C1 segment of cervical spinal cord (tissue), 14 donors: ENCODE results near the gene ZNF850.

Source experiments
- DNase-seq, 14 donors: peaks; one replicate each; lab custom pipeline; 2025; lab: John Stamatoyannopoulos, UW

ZNF850 gene

DNA sequence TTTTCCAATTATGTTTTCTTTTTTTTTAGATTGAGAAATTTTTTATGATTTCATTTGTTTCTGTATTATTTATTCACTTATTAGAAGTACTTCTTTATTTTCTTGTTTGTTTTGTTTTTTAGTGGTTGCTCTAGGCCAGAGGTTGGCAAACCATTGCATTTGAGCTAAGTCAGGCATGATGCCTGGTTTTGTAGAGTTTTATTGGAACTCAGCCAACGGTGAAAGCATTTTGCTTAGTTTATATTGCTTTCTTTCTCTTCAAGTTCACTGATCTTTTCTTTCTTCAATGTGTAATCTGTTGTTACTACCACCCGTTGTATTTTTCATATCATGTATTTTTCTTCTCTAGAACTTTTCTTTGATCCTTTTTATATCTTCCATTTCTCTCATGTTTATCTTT lies 65.5 kb downstream of the ZNF850 start:
- no peak for DNase-seq

DNA sequence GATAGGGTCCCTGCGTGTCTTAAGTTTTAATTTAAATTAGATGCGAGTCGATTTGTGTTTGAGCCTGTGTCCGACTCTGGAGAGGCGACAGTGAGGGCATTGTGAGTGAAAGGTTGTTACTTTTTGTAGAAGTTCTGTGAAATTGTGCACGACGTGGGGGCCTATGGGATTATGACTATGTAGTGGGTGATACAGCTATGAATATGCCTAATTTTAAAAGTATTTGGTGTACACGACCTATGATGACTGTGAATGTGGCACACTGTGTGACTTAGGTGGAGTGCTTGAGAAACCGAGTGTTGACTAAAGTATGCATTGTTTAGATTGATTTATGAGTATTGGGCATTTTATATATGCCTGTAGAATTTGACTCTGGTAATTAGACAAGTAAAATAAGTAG lies 84.5 kb downstream of the ZNF850 start:
- no peak for DNase-seq

GRCh38 chr19:36687214-36688056 lies 85.2 kb downstream of the ZNF850 start, which contains the start of gene ZNF567:
ZNF567 (plus strand) TSS chr19:36687612; CDS start chr19:36694868, 7,256 bp downstream.
- DNase-seq, result peak; percentile 77 to 97 (median 94)

DNA sequence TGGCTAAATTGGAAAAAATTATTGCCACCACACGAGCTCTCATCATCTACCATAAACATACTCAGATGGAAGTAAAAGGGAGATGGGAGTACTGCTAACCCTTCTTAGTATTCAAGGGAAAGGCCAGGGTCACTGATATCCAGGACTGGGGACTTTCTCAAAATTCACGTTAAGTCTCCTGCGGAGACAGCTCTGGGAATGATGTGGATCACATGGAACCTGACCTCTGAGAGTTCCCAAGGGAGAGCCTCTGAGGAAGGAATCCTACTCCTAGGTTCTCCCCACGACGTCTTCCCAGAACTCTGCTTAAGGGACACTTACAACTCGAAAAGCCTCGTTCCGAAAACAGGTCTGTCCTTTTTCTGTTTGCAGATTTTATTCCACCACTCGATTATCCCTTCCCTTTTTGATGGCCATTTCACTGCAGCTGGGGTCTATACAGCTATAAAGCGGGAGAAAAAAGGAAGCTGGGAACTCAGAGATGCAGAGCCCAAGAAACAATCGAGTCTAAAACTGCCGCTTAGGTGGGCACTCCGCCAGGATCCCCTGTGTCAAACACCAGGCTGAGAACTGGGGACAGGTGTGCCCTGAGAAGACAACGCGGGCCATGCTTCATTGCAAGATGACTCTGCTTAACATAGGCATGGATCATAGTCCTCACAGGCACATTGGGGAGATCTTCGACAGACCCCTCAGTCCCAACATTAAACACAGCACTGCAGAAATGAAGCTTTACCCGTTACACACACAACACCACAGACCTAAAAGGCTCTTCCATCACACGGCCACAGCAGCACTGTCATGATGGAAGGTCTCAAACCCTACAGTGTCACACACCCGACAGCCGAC lies 86.0 kb downstream of the ZNF850 start:
- DNase-seq, result peak in 3 of 14 donors; percentile 22 to 30 (median 25)

GRCh38 chr19:36685835-36686234 lies 86.8 kb downstream of the ZNF850 start:
- no peak for DNase-seq

- DNase-seq, result no peak
Observed at GRCh38 chr19:36679455-36679854, 93.2 kb downstream of the ZNF850 start.

- DNase-seq, result no peak
Observed at GRCh38 chr19:36674201-36674600, 98.4 kb downstream of the ZNF850 start.

DNA sequence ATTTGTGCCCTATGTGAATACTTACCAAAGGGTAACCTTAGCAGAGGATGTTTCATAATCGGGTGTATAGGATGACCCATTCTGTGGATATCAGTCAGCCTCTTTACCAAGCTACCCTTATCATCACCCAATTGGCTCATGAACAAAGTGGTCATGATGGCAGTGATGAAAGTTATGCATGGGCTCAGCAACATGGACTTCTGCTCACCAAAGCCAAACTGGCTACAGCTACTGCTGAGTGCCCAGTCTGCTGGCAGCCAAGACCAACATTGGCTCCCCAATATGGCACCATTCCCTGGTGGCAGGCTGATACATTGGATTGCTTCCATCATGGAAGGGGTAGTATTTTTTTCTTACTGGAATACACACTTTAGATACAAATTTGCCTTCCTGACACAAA lies 100.2 kb downstream of the ZNF850 start:
- DNase-seq, result no peak

- no peak for DNase-seq
Observed at GRCh38 chr19:36668646-36669045, 104.0 kb downstream of the ZNF850 start.

DNA sequence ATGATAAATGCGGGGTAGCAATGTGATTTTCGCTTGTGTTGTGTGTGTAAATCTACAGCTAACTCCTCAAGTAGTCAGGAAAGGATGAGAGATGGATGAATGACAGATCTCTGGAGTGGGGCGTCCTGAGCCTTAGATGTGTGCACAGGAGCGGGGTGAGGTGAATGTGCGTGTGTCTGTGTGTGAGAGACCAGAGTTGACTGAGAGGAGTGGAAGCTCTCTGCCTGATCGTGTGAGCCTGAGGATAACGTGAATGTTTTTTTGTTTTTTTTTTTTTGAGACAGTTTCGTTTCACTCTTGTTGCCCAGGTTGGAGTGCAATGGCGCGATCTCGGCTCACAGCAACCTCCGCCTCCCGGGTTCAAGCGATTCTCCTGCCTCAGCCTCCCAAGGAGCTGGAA lies 106.8 kb downstream of the ZNF850 start:
- DNase-seq, result no peak
